ENCODE results near the gene SP140. TPM values are rescaled to one million over a fixed set of nuclear protein-coding genes. Genes with fewer than 3 reads are reported as not detected.

Gene SP140
- polyA plus RNA-seq (2013) = 0.35 and 0.41 TPM in 2 replicates

GRCh38 chr2:230225486-230225885, at the start of gene SP140:
SP140 (plus strand) TSS chr2:230225736; CDS start chr2:230225845, 109 bp downstream.
- no peak within 1 kb of the TSS for H4K12ac ChIP-seq (ENCODE audit: low read depth, low read length)
- H3K27me3 ChIP-seq (ENCODE audit: insufficient read depth, low read length) = no peaks in the 10 kb centered on the region
- peak within 1 kb of the TSS; percentile 39 for H4K91ac ChIP-seq (ENCODE audit: low read depth, low read length)
- H2BK12ac ChIP-seq (ENCODE audit: low read length) = no peak within 1 kb of the TSS
- no peak within 1 kb of the TSS for H3K4me2 ChIP-seq (ENCODE audit: low read length)
- H3K9me3 ChIP-seq (ENCODE audit: insufficient read depth, low read depth, low read length) = no peaks in the 10 kb centered on the region
- no peak within 1 kb of the TSS for H3K18ac ChIP-seq (ENCODE audit: low read length)
- no peak within 1 kb of the TSS for H2AK5ac ChIP-seq (ENCODE audit: low read length)
- H2BK5ac ChIP-seq (ENCODE audit: low read depth, low read length, poor library complexity) = no peak within 1 kb of the TSS
- DNase-seq = peak in 1 of 2 donors; percentile 13
- H4K8ac ChIP-seq (ENCODE audit: low read depth, low read length) = no peak within 1 kb of the TSS
- WGBS (ENCODE audit: extremely low coverage, insufficient coverage, insufficient read length) = no CpG with 5 or more reads among the region's 8 CpGs
- no peaks in the 10 kb centered on the region for H3K79me2 ChIP-seq (ENCODE audit: control insufficient read depth, insufficient read depth, low read length, poor library complexity)
- no peak within 1 kb of the TSS for H3K4ac ChIP-seq (ENCODE audit: low read depth, low read length)
- H3K79me1 ChIP-seq (ENCODE audit: low read length) = peaks cover 6% of the 10 kb centered on the region
- H2AFZ ChIP-seq (ENCODE audit: insufficient read depth, low read length, poor library complexity) = no peak within 1 kb of the TSS
- peaks cover 10 to 15% of the 10 kb centered on the region in 2 experiments for H3K4me1 ChIP-seq (ENCODE audit: control insufficient read depth in 1 of 2, insufficient read depth in 2 of 2, low read length in 2 of 2)
- H3K27ac ChIP-seq (ENCODE audit: low read depth, low read length) = no peak within 1 kb of the TSS
- H3K14ac ChIP-seq (ENCODE audit: low read length) = no peak within 1 kb of the TSS
- H3K9ac ChIP-seq (ENCODE audit: low read length) = no peak within 1 kb of the TSS
- no peak within 1 kb of the TSS for H2BK120ac ChIP-seq (ENCODE audit: insufficient read depth, low read length, poor library complexity)
- H3K4me3 ChIP-seq (ENCODE audit: low read depth, low read length) = no peak within 1 kb of the TSS
- no peaks in the 10 kb centered on the region for H3K36me3 ChIP-seq (ENCODE audit: control insufficient read depth in 1 of 2, insufficient read depth in 2 of 2, low read length in 2 of 2)
- H3K23ac ChIP-seq (ENCODE audit: low read length) = no peak within 1 kb of the TSS

GRCh38 chr2:230176996-230177395, 48.5 kb upstream of the SP140 start:
- H4K12ac ChIP-seq (ENCODE audit: low read depth, low read length) = no peak overlapping the region
- H3K79me2 ChIP-seq (ENCODE audit: control insufficient read depth, insufficient read depth, low read length, poor library complexity) = no peaks in the 10 kb centered on the region
- H3K23ac ChIP-seq (ENCODE audit: low read length) = no peak overlapping the region
- H2AFZ ChIP-seq (ENCODE audit: insufficient read depth, low read length, poor library complexity) = no peak overlapping the region
- H2BK5ac ChIP-seq (ENCODE audit: low read depth, low read length, poor library complexity) = no peak overlapping the region
- no peaks in the 10 kb centered on the region for H3K36me3 ChIP-seq (ENCODE audit: control insufficient read depth in 1 of 2, insufficient read depth in 2 of 2, low read length in 2 of 2)
- WGBS (ENCODE audit: extremely low coverage, insufficient coverage, insufficient read length) = no CpG with 5 or more reads among the region's 3 CpGs
- H3K27me3 ChIP-seq (ENCODE audit: insufficient read depth, low read length) = no peaks in the 10 kb centered on the region
- no peak overlapping the region for H2BK12ac ChIP-seq (ENCODE audit: low read length)
- no peak overlapping the region for H3K27ac ChIP-seq (ENCODE audit: low read depth, low read length)
- no peaks in the 10 kb centered on the region for H3K4me1 ChIP-seq (ENCODE audit: control insufficient read depth in 1 of 2, insufficient read depth in 2 of 2, low read length in 2 of 2)
- no peaks in the 10 kb centered on the region for H3K79me1 ChIP-seq (ENCODE audit: low read length)
- no peak overlapping the region for H2BK120ac ChIP-seq (ENCODE audit: insufficient read depth, low read length, poor library complexity)
- no peak overlapping the region for H4K8ac ChIP-seq (ENCODE audit: low read depth, low read length)
- no peak overlapping the region for H3K14ac ChIP-seq (ENCODE audit: low read length)
- no peak overlapping the region for H3K4me2 ChIP-seq (ENCODE audit: low read length)
- no peak for DNase-seq
- no peak overlapping the region for H3K4me3 ChIP-seq (ENCODE audit: low read depth, low read length)
- H2AK5ac ChIP-seq (ENCODE audit: low read length) = no peak overlapping the region
- H3K18ac ChIP-seq (ENCODE audit: low read length) = no peak overlapping the region
- no peak overlapping the region for H3K4ac ChIP-seq (ENCODE audit: low read depth, low read length)
- peaks cover 2% of the 10 kb centered on the region for H3K9me3 ChIP-seq (ENCODE audit: insufficient read depth, low read depth, low read length)
- H3K9ac ChIP-seq (ENCODE audit: low read length) = no peak overlapping the region
- H4K91ac ChIP-seq (ENCODE audit: low read depth, low read length) = no peak overlapping the region

GRCh38 chr2:230178546-230179485, 46.7 kb upstream of the SP140 start:
- no peak overlapping the region for H3K4ac ChIP-seq (ENCODE audit: low read depth, low read length)
- DNase-seq = no peak
- no peak overlapping the region for H3K4me3 ChIP-seq (ENCODE audit: low read depth, low read length)
- H3K79me1 ChIP-seq (ENCODE audit: low read length) = no peaks in the 10 kb centered on the region
- no peak overlapping the region for H4K8ac ChIP-seq (ENCODE audit: low read depth, low read length)
- peaks cover 2% of the 10 kb centered on the region for H3K9me3 ChIP-seq (ENCODE audit: insufficient read depth, low read depth, low read length)
- no peaks in the 10 kb centered on the region for H3K4me1 ChIP-seq (ENCODE audit: control insufficient read depth in 1 of 2, insufficient read depth in 2 of 2, low read length in 2 of 2)
- no peak overlapping the region for H3K23ac ChIP-seq (ENCODE audit: low read length)
- no peak overlapping the region for H2BK120ac ChIP-seq (ENCODE audit: insufficient read depth, low read length, poor library complexity)
- no peak overlapping the region for H2AK5ac ChIP-seq (ENCODE audit: low read length)
- WGBS (ENCODE audit: extremely low coverage, insufficient coverage, insufficient read length) = no CpG with 5 or more reads among the region's 7 CpGs
- H3K27ac ChIP-seq (ENCODE audit: low read depth, low read length) = no peak overlapping the region
- H3K18ac ChIP-seq (ENCODE audit: low read length) = no peak overlapping the region
- H2BK12ac ChIP-seq (ENCODE audit: low read length) = no peak overlapping the region
- no peak overlapping the region for H2BK5ac ChIP-seq (ENCODE audit: low read depth, low read length, poor library complexity)
- H2AFZ ChIP-seq (ENCODE audit: insufficient read depth, low read length, poor library complexity) = no peak overlapping the region
- no peak overlapping the region for H4K91ac ChIP-seq (ENCODE audit: low read depth, low read length)
- H3K4me2 ChIP-seq (ENCODE audit: low read length) = no peak overlapping the region
- H3K36me3 ChIP-seq (ENCODE audit: control insufficient read depth in 1 of 2, insufficient read depth in 2 of 2, low read length in 2 of 2) = no peaks in the 10 kb centered on the region
- no peak overlapping the region for H4K12ac ChIP-seq (ENCODE audit: low read depth, low read length)
- no peak overlapping the region for H3K14ac ChIP-seq (ENCODE audit: low read length)
- no peak overlapping the region for H3K9ac ChIP-seq (ENCODE audit: low read length)
- no peaks in the 10 kb centered on the region for H3K27me3 ChIP-seq (ENCODE audit: insufficient read depth, low read length)
- no peaks in the 10 kb centered on the region for H3K79me2 ChIP-seq (ENCODE audit: control insufficient read depth, insufficient read depth, low read length, poor library complexity)

GRCh38 chr2:230179907-230180306, 45.6 kb upstream of the SP140 start:
- H3K79me2 ChIP-seq (ENCODE audit: control insufficient read depth, insufficient read depth, low read length, poor library complexity) = no peaks in the 10 kb centered on the region
- no peak overlapping the region for H2AFZ ChIP-seq (ENCODE audit: insufficient read depth, low read length, poor library complexity)
- H3K4me1 ChIP-seq (ENCODE audit: control insufficient read depth in 1 of 2, insufficient read depth in 2 of 2, low read length in 2 of 2) = no peaks in the 10 kb centered on the region
- no peaks in the 10 kb centered on the region for H3K36me3 ChIP-seq (ENCODE audit: control insufficient read depth in 1 of 2, insufficient read depth in 2 of 2, low read length in 2 of 2)
- H3K27me3 ChIP-seq (ENCODE audit: insufficient read depth, low read length) = no peaks in the 10 kb centered on the region
- no peaks in the 10 kb centered on the region for H3K79me1 ChIP-seq (ENCODE audit: low read length)
- no CpG with 5 or more reads among the region's 7 CpGs for WGBS (ENCODE audit: extremely low coverage, insufficient coverage, insufficient read length)
- H2AK5ac ChIP-seq (ENCODE audit: low read length) = no peak overlapping the region
- H3K4ac ChIP-seq (ENCODE audit: low read depth, low read length) = no peak overlapping the region
- H3K18ac ChIP-seq (ENCODE audit: low read length) = no peak overlapping the region
- H2BK120ac ChIP-seq (ENCODE audit: insufficient read depth, low read length, poor library complexity) = no peak overlapping the region
- H2BK5ac ChIP-seq (ENCODE audit: low read depth, low read length, poor library complexity) = no peak overlapping the region
- no peak overlapping the region for H3K4me3 ChIP-seq (ENCODE audit: low read depth, low read length)
- no peak overlapping the region for H4K91ac ChIP-seq (ENCODE audit: low read depth, low read length)
- no peak overlapping the region for H2BK12ac ChIP-seq (ENCODE audit: low read length)
- no peak overlapping the region for H3K27ac ChIP-seq (ENCODE audit: low read depth, low read length)
- H3K23ac ChIP-seq (ENCODE audit: low read length) = no peak overlapping the region
- no peak overlapping the region for H3K4me2 ChIP-seq (ENCODE audit: low read length)
- H3K14ac ChIP-seq (ENCODE audit: low read length) = no peak overlapping the region
- no peak for DNase-seq
- peaks cover 2% of the 10 kb centered on the region for H3K9me3 ChIP-seq (ENCODE audit: insufficient read depth, low read depth, low read length)
- no peak overlapping the region for H3K9ac ChIP-seq (ENCODE audit: low read length)
- H4K12ac ChIP-seq (ENCODE audit: low read depth, low read length) = no peak overlapping the region
- H4K8ac ChIP-seq (ENCODE audit: low read depth, low read length) = no peak overlapping the region

Measured in trophoblast cell (in vitro differentiated cells and primary cell).